Naive thymus-derived CD4-positive, alpha-beta T cell (primary cell): ENCODE data around the gene SACS. TPM values are rescaled to one million over a fixed set of nuclear protein-coding genes. Genes with fewer than 3 reads are reported as not detected.
A peak's percentile ranks its signal among the peaks of the same experiment; 100 is the strongest.

Experiments
- ATAC-seq: fragments of 150-1000 bp; cut with Tn5 transposase; 2 replicates; pipeline ENCODE4 v1.10.0; 2021; ENCODE audit warnings: mild to moderate bottlenecking, moderate library complexity
- CTCF ChIA-PET: fragments of 350-600 bp; sonication (Branson Sonifier 250); formaldehyde crosslinking; loops from one replicate; lab custom pipeline; 2021; ENCODE audit warnings: antibody characterized with exemption; lab: Charles Lee
- POLR2A ChIA-PET: fragments of 350-600 bp; sonication (Branson Sonifier 250); formaldehyde crosslinking; loops from one replicate; lab custom pipeline; 2021; ENCODE audit warnings: antibody characterized with exemption, inconsistent platforms; lab: Charles Lee
- DNase-seq, 9 donors: peaks; one replicate each; pipeline versions ENCODE4 v3.0.0 to v3.0.0-alpha.2; 2020 to 2022; ENCODE audit warnings: mixed read lengths in 1 of 9
- H3K27ac ChIP-seq: one replicate; pipeline ENCODE4 v1.7.0; 2013; ENCODE audit warnings: mild to moderate bottlenecking, low read depth, low read length, moderate library complexity
- H3K27me3 ChIP-seq, 2 donors: one replicate each; pipeline ENCODE4 v1.7.0; 2013; ENCODE audit warnings: low read length in 2 of 2, mild to moderate bottlenecking in 2 of 2, moderate library complexity in 2 of 2; ENCODE audit not compliant: control insufficient read depth in 2 of 2, insufficient read depth in 2 of 2
- H3K36me3 ChIP-seq, 3 experiments: 1 replicate in 2 of 3; 2 replicates in 1 of 3; pipeline ENCODE4 v1.7.0; 2013; ENCODE audit warnings: low read length in 3 of 3, mild to moderate bottlenecking in 3 of 3, moderate library complexity in 1 of 3; ENCODE audit not compliant: insufficient read depth in 3 of 3, control insufficient read depth in 2 of 3
- H3K4me1 ChIP-seq, 2 donors: one replicate each; pipeline ENCODE4 v1.7.0; 2013; ENCODE audit warnings: low read length in 2 of 2, mild to moderate bottlenecking in 2 of 2, moderate library complexity in 1 of 2; ENCODE audit not compliant: control insufficient read depth in 2 of 2, insufficient read depth in 2 of 2
- H3K4me3 ChIP-seq: 2 replicates; pipeline ENCODE4 v1.7.0; 2013; ENCODE audit warnings: mild to moderate bottlenecking, low read length
- H3K9me3 ChIP-seq, 3 experiments: 1 replicate in 2 of 3; 2 replicates in 1 of 3; pipeline ENCODE4 v1.7.0; 2013; ENCODE audit warnings: low read length in 3 of 3; ENCODE audit not compliant: control insufficient read depth in 2 of 3
- H3K27ac Mint-ChIP-seq, 9 donors: one replicate each; pipeline ENCODE4 v1.8.0; 2020 to 2022; ENCODE audit warnings: mixed read lengths in 9 of 9, mild to moderate bottlenecking in 8 of 9, moderate library complexity in 5 of 9, inconsistent platforms in 2 of 9
- H3K27me3 Mint-ChIP-seq, 5 donors: one replicate each; pipeline ENCODE4 v1.8.0; 2021 to 2022; ENCODE audit warnings: mixed read lengths in 5 of 5, mild to moderate bottlenecking in 1 of 5
- H3K36me3 Mint-ChIP-seq, 5 donors: one replicate each; pipeline ENCODE4 v1.8.0; 2020 to 2022; ENCODE audit warnings: mixed read lengths in 5 of 5, mild to moderate bottlenecking in 3 of 5, inconsistent platforms in 1 of 5
- H3K4me1 Mint-ChIP-seq, 7 donors: one replicate each; pipeline ENCODE4 v1.8.0; 2020 to 2022; ENCODE audit warnings: mixed read lengths in 7 of 7, mild to moderate bottlenecking in 3 of 7, inconsistent platforms in 1 of 7
- H3K4me3 Mint-ChIP-seq, 10 donors: one replicate each; pipeline ENCODE4 v1.8.0; 2020 to 2022; ENCODE audit warnings: mild to moderate bottlenecking in 10 of 10, mixed read lengths in 10 of 10, moderate library complexity in 6 of 10, inconsistent platforms in 2 of 10
- H3K9me3 Mint-ChIP-seq, 11 donors: one replicate each; pipeline ENCODE4 v1.8.0; 2020 to 2022; ENCODE audit warnings: mixed read lengths in 11 of 11, mild to moderate bottlenecking in 4 of 11, inconsistent platforms in 1 of 11, moderate library complexity in 1 of 11
- intact Hi-C, 2 donors: fragments of 100-400 bp; cut with micrococcal nuclease; formaldehyde crosslinking; loops; one replicate each; pipeline ENCODE4 v1.15.1; 2023
- polyA plus RNA-seq, 2 donors: library from polyadenylated mRNA; unstranded; fragments of 300-500 nt; fragmentation: Illumina TruSeq; gene quantifications; one replicate each; pipeline ENCODE4 v1.2.3, GENCODE V29; 2021
- total RNA-seq, 6 experiments: library from RNA in 5 of 6; stranded (reverse) in 5 of 6; gene quantifications; 1 replicate in 5 of 6; 2 replicates in 1 of 6; pipeline ENCODE4 v1.2.3 and lab custom pipeline; 2021 to 2026

The SACS gene
- total and polyA plus RNA-seq, 7 experiments from 2014 or later: 3.7 to 31.7 (median 13.3) TPM

GRCh38 chr13:23323946-23324709 is 109.4 kb downstream of the SACS start:
- Histone ChIP-seq H3K4me3 (no peak overlapping the region), H3K27me3 (no peaks in the 10 kb centered on the region), H3K36me3 (no peaks in the 10 kb centered on the region), H3K4me1 (peaks cover 0 to 5% of the 10 kb centered on the region in 2 donors), H3K27ac (no peak overlapping the region), H3K9me3 (no peaks in the 10 kb centered on the region)
- H3K9me3 Mint-ChIP-seq: peaks cover 0 to 28% (median 4%) of the 10 kb centered on the region in 11 donors
- peaks cover 0 to 33% (median 0%) of the 10 kb centered on the region in 7 donors for H3K4me1 Mint-ChIP-seq
- no peak overlapping the region for H3K27ac Mint-ChIP-seq
- H3K4me3 Mint-ChIP-seq: no peak overlapping the region
- no peak for ATAC-seq
- ChIA-PET POLR2A (no interaction called here), CTCF (no interaction called here)
- DNase-seq: no peak
- intact Hi-C loops: loop anchor here in 1 of 2 donors (5.0 kb wide), 1 partner anchor 53 kb away; no protein-coding TSS in a partner anchor
- H3K27me3 Mint-ChIP-seq: peaks cover 0 to 3% (median 0%) of the 10 kb centered on the region in 5 donors
- peaks cover 0 to 8% (median 0%) of the 10 kb centered on the region in 5 donors for H3K36me3 Mint-ChIP-seq

GRCh38 chr13:23322353-23323336 is 110.9 kb downstream of the SACS start:
- peaks cover 0 to 16% (median 4%) of the 10 kb centered on the region in 11 donors for H3K9me3 Mint-ChIP-seq

GRCh38 chr13:23321535-23322241 is 111.8 kb downstream of the SACS start:
- H3K9me3 Mint-ChIP-seq: peaks cover 0 to 8% (median 0%) of the 10 kb centered on the region in 11 donors
- H3K4me1 Mint-ChIP-seq: peaks cover 0 to 34% (median 0%) of the 10 kb centered on the region in 7 donors
- peak; percentile 67 for ATAC-seq
- peak overlapping the region; percentile 18 for H3K4me3 ChIP-seq
- CTCF ChIA-PET: no interaction called here
- POLR2A ChIA-PET: no interaction called here
- intact Hi-C loops: loop anchor here in 1 of 2 donors (5.0 kb wide), 1 partner anchor 56 kb away; no protein-coding TSS in a partner anchor
- H3K4me3 Mint-ChIP-seq: peak overlapping the region in 3 of 10 donors; percentile 21 to 75 (median 71)
- H3K4me1 ChIP-seq: peaks cover 0 to 5% of the 10 kb centered on the region in 2 donors
- no peaks in the 10 kb centered on the region for H3K36me3 Mint-ChIP-seq
- peaks cover 3 to 16% (median 13%) of the 10 kb centered on the region in 5 donors for H3K27me3 Mint-ChIP-seq
- H3K27me3 ChIP-seq: no peaks in the 10 kb centered on the region
- no peak for DNase-seq
- no peak overlapping the region for H3K27ac ChIP-seq
- no peaks in the 10 kb centered on the region for H3K36me3 ChIP-seq
- no peaks in the 10 kb centered on the region for H3K9me3 ChIP-seq
- H3K27ac Mint-ChIP-seq: peak overlapping the region in 1 of 9 donors; percentile 55

More at GRCh38 chr13:23322353-23323336, 110.9 kb downstream of the SACS start:
- no peaks in the 10 kb centered on the region for H3K27me3 ChIP-seq
- H3K9me3 ChIP-seq: no peaks in the 10 kb centered on the region
- no peaks in the 10 kb centered on the region for H3K36me3 ChIP-seq
- CTCF ChIA-PET: no interaction called here
- intact Hi-C loops: loop anchor here in 1 of 2 donors (5.0 kb wide), 1 partner anchor 55 kb away; no protein-coding TSS in a partner anchor
- H3K4me3 Mint-ChIP-seq: peak overlapping the region in 1 of 10 donors; percentile 25
- DNase-seq (no peak), ATAC-seq (no peak)
- H3K27ac ChIP-seq: no peak overlapping the region
- H3K4me1 ChIP-seq: peaks cover 0 to 5% of the 10 kb centered on the region in 2 donors
- H3K27me3 Mint-ChIP-seq: peaks cover 2 to 12% (median 9%) of the 10 kb centered on the region in 5 donors
- H3K4me1 Mint-ChIP-seq: peaks cover 0 to 34% (median 0%) of the 10 kb centered on the region in 7 donors
- POLR2A ChIA-PET: no interaction called here
- H3K27ac Mint-ChIP-seq: no peak overlapping the region
- peaks cover 0 to 8% (median 0%) of the 10 kb centered on the region in 5 donors for H3K36me3 Mint-ChIP-seq
- no peak overlapping the region for H3K4me3 ChIP-seq

- ChIA-PET CTCF (no interaction called here), POLR2A (no interaction called here)
- H3K36me3 Mint-ChIP-seq: no peaks in the 10 kb centered on the region
- DNase-seq (no peak), ATAC-seq (peak; percentile 42)
- H3K4me1 Mint-ChIP-seq: peaks cover 0 to 34% (median 0%) of the 10 kb centered on the region in 7 donors
- Histone ChIP-seq H3K36me3 (no peaks in the 10 kb centered on the region), H3K27ac (no peak overlapping the region), H3K4me1 (peaks cover 0 to 5% of the 10 kb centered on the region in 2 donors), H3K4me3 (peak overlapping the region; percentile 18), H3K27me3 (no peaks in the 10 kb centered on the region), H3K9me3 (no peaks in the 10 kb centered on the region)
- peak overlapping the region in 1 of 9 donors; percentile 4 for H3K27ac Mint-ChIP-seq
- peaks cover 0 to 3% (median 0%) of the 10 kb centered on the region in 11 donors for H3K9me3 Mint-ChIP-seq
- intact Hi-C loops: loop anchor here in 1 of 2 donors (5.0 kb wide), 1 partner anchor 56 kb away; no protein-coding TSS in a partner anchor
- H3K27me3 Mint-ChIP-seq: peaks cover 3 to 21% (median 13%) of the 10 kb centered on the region in 5 donors
- peak overlapping the region in 3 of 10 donors; percentile 21 to 75 (median 71) for H3K4me3 Mint-ChIP-seq
These were observed 112.5 kb downstream of the SACS start for GRCh38 chr13:23320926-23321534.

GRCh38 chr13:23319883-23320224 is 113.6 kb downstream of the SACS start:
- no peak overlapping the region for H3K27ac ChIP-seq
- intact Hi-C loops: loop anchor here in 1 of 2 donors (5.0 kb wide), 1 partner anchor 57 kb away; no protein-coding TSS in a partner anchor
- Mint-ChIP-seq H3K4me3 (no peak overlapping the region), H3K4me1 (peaks cover 0 to 28% (median 0%) of the 10 kb centered on the region in 7 donors), H3K36me3 (no peaks in the 10 kb centered on the region), H3K27ac (no peak overlapping the region), H3K9me3 (peaks cover 0 to 2% (median 0%) of the 10 kb centered on the region in 11 donors), H3K27me3 (peaks cover 3 to 21% (median 13%) of the 10 kb centered on the region in 5 donors)
- peaks cover 0 to 5% of the 10 kb centered on the region in 2 donors for H3K4me1 ChIP-seq
- ATAC-seq (no peak), DNase-seq (no peak)
- no peak overlapping the region for H3K4me3 ChIP-seq
- CTCF ChIA-PET: no interaction called here
- no peaks in the 10 kb centered on the region for H3K36me3 ChIP-seq
- H3K27me3 ChIP-seq: no peaks in the 10 kb centered on the region
- POLR2A ChIA-PET: no interaction called here
- H3K9me3 ChIP-seq: no peaks in the 10 kb centered on the region
